ENCODE measurements around the gene MRGPRX2.

GRCh38 chr11:19020831-19021230 is 39.7 kb downstream of the MRGPRX2 start:
- no peak for TF ChIP-seq CTCF (IDR thresholded peaks at IDR 0.05)
- TF ChIP-seq POLR2A (IDR thresholded peaks at IDR 0.05): no peak
- no peak for TF ChIP-seq EP300 (IDR thresholded peaks at IDR 0.05)

All from suprapubic skin (tissue), 3 donors.